Left forelimb (tissue), 1 donor: Measurements from ENCODE around the gene GIGYF2.
"Not testable (repeated sequence)": the region's sequence is repeated elsewhere in the genome, so short reads cannot be mapped to it uniquely, and the experiment has no call there.

ENCODE experiments used
- DNase-seq: peaks from one replicate; pipeline ENCODE4 v3.0.0-alpha.2; 2018; ENCODE audit warnings: low spot score

The GIGYF2 gene

GRCh38 chr2:232687382-232688160, 9.6 kb upstream of the GIGYF2 start:
- no peak for DNase-seq

GRCh38 chr2:232688201-232688600, 8.9 kb upstream of the GIGYF2 start:
- DNase-seq = no peak

GRCh38 chr2:232689152-232689910, 7.8 kb upstream of the GIGYF2 start:
- no peak for DNase-seq

- not testable (repeated sequence) for DNase-seq
These were observed 6.0 kb upstream of the GIGYF2 start for GRCh38 chr2:232691117-232691516.

- DNase-seq = no peak
These were observed 3.8 kb upstream of the GIGYF2 start for GRCh38 chr2:232693344-232693743.

- no peak for DNase-seq
These were observed 497 bp upstream of the GIGYF2 start for GRCh38 chr2:232696609-232697058.

GRCh38 chr2:232697807-232698110, 628 bp downstream of the GIGYF2 start:
- DNase-seq = no peak

GRCh38 chr2:232698556-232699091, 1.5 kb downstream of the GIGYF2 start:
- DNase-seq = no peak

GRCh38 chr2:232699110-232699509, 2.0 kb downstream of the GIGYF2 start:
- no peak for DNase-seq

- no peak for DNase-seq
These were observed 3.0 kb downstream of the GIGYF2 start for GRCh38 chr2:232700154-232700553.

GRCh38 chr2:232707076-232707475, 9.9 kb downstream of the GIGYF2 start:
- no peak for DNase-seq

- no peak for DNase-seq
These were observed 16.4 kb downstream of the GIGYF2 start for GRCh38 chr2:232713505-232713904.

GRCh38 chr2:232714969-232715368, 17.8 kb downstream of the GIGYF2 start:
- no peak for DNase-seq

- DNase-seq = not testable (repeated sequence)
These were observed 22.9 kb downstream of the GIGYF2 start for GRCh38 chr2:232720056-232720455.

- no peak for DNase-seq
These were observed 24.1 kb downstream of the GIGYF2 start for GRCh38 chr2:232721261-232721660.

GRCh38 chr2:232721882-232722281, 24.8 kb downstream of the GIGYF2 start:
- no peak for DNase-seq

- DNase-seq = no peak
These were observed 25.9 kb downstream of the GIGYF2 start for GRCh38 chr2:232723027-232723426.

GRCh38 chr2:232728785-232729184, 31.7 kb downstream of the GIGYF2 start:
- no peak for DNase-seq

GRCh38 chr2:232731470-232731869, 34.3 kb downstream of the GIGYF2 start:
- no peak for DNase-seq

GRCh38 chr2:232741294-232741693, 44.2 kb downstream of the GIGYF2 start:
- no peak for DNase-seq

GRCh38 chr2:232741972-232742371, 44.8 kb downstream of the GIGYF2 start:
- no peak for DNase-seq

GRCh38 chr2:232744963-232745362, 47.8 kb downstream of the GIGYF2 start:
- no peak for DNase-seq

GRCh38 chr2:232748038-232748437, 50.9 kb downstream of the GIGYF2 start:
- DNase-seq = no peak
